Adipocyte (in vitro differentiated cells): ENCODE results near the gene FAM43A.

Source experiments
- DNase-seq: peaks from one replicate; pipeline ENCODE4 v3.0.0-alpha.2; 2015; ENCODE audit warnings: low read depth
- H3K27me3 ChIP-seq: replicated peaks from 2 replicates; pipeline ENCODE4 v1.7.0; 2013; ENCODE audit warnings: mild to moderate bottlenecking, low read length, moderate library complexity; ENCODE audit not compliant: control insufficient read depth, insufficient read depth
- H3K36me3 ChIP-seq: 2 replicates; pipeline ENCODE4 v1.7.0; 2013; ENCODE audit warnings: low read length, mild to moderate bottlenecking, moderate library complexity; ENCODE audit not compliant: control insufficient read depth, insufficient read depth, severe bottlenecking
- H3K4me1 ChIP-seq: 2 replicates; pipeline ENCODE4 v1.7.0; 2013; ENCODE audit warnings: mild to moderate bottlenecking, low read length, moderate library complexity; ENCODE audit not compliant: control insufficient read depth, insufficient read depth
- H3K4me3 ChIP-seq: 2 replicates; pipeline ENCODE4 v1.7.0; 2013; ENCODE audit warnings: mild to moderate bottlenecking, low read length, moderate library complexity
- H3K9ac ChIP-seq: 2 replicates; pipeline ENCODE4 v1.7.0; 2013; ENCODE audit warnings: mild to moderate bottlenecking, low read length, moderate library complexity
- H3K9me3 ChIP-seq: 2 replicates; pipeline ENCODE4 v1.7.0; 2013; ENCODE audit warnings: mild to moderate bottlenecking, low read length, moderate library complexity; ENCODE audit not compliant: control insufficient read depth

The FAM43A gene

DNA sequence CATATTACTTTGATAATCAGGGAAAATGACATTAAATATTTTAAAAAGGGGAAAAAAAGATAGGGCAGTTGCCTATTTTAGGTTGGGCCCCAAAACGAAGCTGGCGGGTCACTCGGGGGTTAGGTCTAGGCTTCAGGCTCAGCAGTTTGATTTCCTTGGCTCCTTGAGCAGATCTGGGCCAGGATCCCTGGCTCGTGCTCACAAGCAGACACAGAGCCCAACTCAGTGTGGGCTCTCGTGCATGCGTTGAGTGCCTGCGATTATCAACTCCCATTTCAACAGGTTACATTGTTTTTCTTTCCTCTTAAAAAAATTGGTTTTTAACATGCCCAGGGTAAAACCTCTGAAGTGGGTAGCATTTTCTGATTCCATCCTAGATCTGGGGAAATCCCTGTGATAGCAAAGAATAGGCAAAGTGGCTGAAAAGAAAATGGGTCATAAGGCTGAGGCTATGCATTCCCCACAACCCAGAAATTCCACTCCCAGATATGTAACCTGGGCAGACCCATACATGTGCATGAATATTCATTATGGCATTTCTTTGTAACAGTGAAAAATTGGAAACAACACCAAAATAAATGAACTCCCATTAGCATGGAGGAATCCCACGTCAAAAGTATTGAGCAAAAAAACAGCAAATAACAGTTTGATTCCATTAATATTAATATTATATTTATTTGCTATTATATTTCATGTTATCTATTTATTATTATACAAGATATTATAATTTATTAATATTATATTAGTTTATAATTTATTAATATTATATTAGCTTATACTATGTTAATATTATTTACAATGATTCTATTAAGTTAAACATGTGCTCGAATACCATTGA, 27.8 kb downstream of the FAM43A start:
- Histone ChIP-seq H3K36me3 (no peaks in the 10 kb centered on the region), H3K9ac (no peak overlapping the region), H3K4me1 (no peaks in the 10 kb centered on the region), H3K9me3 (no peaks in the 10 kb centered on the region), H3K4me3 (no peak overlapping the region), H3K27me3 (peaks cover 27% of the 10 kb centered on the region)
- DNase-seq: no peak

DNA sequence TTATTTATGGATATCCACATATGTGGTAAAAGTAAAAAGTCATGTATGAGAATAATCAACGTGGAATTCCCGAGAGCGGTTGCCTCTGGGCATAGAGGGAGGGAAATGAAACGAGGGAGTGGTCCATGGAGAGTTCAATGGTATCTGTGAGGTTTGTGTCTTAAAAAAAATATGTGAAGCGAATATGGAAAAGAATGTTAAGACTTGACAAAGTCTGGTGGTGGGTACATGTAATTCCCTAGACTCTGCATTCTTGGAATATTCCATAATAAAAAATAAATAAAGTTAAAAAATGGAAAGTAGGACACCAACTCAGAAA, 28.4 kb downstream of the FAM43A start:
- Histone ChIP-seq H3K27me3 (peaks cover 27% of the 10 kb centered on the region), H3K4me1 (no peaks in the 10 kb centered on the region), H3K9ac (no peak overlapping the region), H3K4me3 (no peak overlapping the region), H3K36me3 (no peaks in the 10 kb centered on the region), H3K9me3 (no peaks in the 10 kb centered on the region)
- no peak for DNase-seq

GRCh38 chr3:194714564-194714963, 28.9 kb downstream of the FAM43A start:
- peaks cover 28% of the 10 kb centered on the region for H3K27me3 ChIP-seq
- H3K4me1 ChIP-seq: no peaks in the 10 kb centered on the region
- H3K36me3 ChIP-seq: no peaks in the 10 kb centered on the region
- H3K9ac ChIP-seq: no peak overlapping the region
- H3K9me3 ChIP-seq: peaks cover 2% of the 10 kb centered on the region
- H3K4me3 ChIP-seq: no peak overlapping the region
- DNase-seq: no peak

DNA sequence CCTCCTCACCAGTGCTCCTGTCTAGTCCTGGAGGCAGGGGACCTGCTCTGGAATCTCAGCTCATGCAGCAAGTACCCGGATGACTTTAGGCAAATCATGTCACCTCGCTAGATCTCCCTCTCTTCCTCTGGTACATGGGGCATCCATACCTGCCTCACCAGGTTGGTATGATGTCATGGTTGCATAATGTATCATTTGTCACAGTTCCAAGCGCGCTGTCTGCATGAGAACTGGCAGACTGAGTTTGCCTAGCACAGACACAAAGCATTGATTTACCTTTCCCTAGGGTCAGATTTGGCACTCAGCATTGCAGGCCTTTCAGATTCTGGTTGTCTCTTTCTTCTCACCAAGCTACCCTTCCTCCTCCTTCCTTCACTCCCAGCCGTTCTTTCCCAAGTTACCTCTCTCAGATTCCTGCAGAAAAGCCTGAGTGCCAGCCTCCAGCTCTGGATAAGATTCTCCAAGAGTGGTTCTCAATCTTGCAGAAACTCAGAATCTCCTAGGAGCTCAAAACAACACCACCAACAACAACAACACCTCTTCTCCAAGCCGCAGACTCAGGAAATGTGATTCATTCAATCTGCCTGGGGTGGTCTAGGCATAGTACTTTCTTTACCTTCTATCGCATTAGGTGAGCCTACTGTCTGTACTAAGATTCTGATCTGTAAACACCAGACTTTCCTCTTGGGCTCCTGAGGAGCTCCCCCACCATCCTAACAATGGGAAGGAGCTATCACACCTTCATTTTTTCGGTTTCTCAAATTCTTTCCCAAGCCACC, 29.5 kb downstream of the FAM43A start:
- Histone ChIP-seq H3K4me3 (no peak overlapping the region), H3K9me3 (peaks cover 3% of the 10 kb centered on the region), H3K9ac (no peak overlapping the region), H3K4me1 (no peaks in the 10 kb centered on the region), H3K36me3 (no peaks in the 10 kb centered on the region), H3K27me3 (peaks cover 35% of the 10 kb centered on the region)
- no peak for DNase-seq

GRCh38 chr3:194718079-194718478, 32.4 kb downstream of the FAM43A start:
- Histone ChIP-seq H3K36me3 (no peaks in the 10 kb centered on the region), H3K4me1 (no peaks in the 10 kb centered on the region), H3K9ac (no peak overlapping the region), H3K4me3 (no peak overlapping the region), H3K9me3 (peaks cover 3% of the 10 kb centered on the region), H3K27me3 (peaks cover 42% of the 10 kb centered on the region)
- DNase-seq: no peak

GRCh38 chr3:194720048-194720447, 34.4 kb downstream of the FAM43A start:
- no peak for DNase-seq
- Histone ChIP-seq H3K4me1 (no peaks in the 10 kb centered on the region), H3K36me3 (no peaks in the 10 kb centered on the region), H3K4me3 (no peak overlapping the region), H3K9me3 (peaks cover 3% of the 10 kb centered on the region), H3K27me3 (peaks cover 49% of the 10 kb centered on the region), H3K9ac (no peak overlapping the region)

DNA sequence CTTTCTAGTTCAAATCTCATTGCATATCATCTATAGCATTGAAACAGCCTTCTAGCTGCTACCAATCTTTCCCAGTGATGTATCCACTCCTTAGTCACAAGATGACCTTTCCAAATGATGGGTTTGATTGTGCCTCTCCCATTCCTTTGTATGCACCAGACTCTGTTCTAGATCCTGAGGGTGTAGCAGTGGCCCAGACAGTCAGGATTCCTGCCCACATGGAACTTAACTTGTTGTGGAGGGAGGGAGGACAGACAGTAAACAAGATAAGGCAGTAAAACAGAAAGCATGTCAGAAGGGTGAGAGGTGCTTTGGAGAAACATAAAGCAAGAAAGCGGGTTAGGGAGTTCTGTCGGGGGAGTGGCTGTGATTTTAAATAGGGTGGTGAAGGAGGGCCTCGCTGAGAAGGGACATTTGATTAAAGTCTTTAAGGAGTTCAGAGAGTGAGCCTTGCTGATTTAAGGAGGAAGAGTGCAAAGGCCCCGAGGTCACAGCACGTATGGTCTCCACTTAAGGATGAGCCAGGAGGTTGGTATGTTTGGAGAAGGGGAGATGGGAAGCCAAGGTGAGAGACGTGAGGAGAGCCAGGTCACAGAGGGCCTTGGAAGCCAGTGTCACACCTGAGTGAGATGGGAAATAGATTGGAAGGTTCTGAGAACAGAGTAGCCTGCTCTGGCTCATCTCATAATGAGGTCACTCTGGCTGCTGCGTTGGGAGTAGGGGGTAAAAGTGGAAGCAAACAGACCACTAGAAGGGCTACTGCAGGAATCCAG, 38.3 kb downstream of the FAM43A start:
- Histone ChIP-seq H3K36me3 (no peaks in the 10 kb centered on the region), H3K4me1 (no peaks in the 10 kb centered on the region), H3K4me3 (no peak overlapping the region), H3K9ac (no peak overlapping the region), H3K9me3 (peaks cover 3% of the 10 kb centered on the region), H3K27me3 (peaks cover 45% of the 10 kb centered on the region)
- no peak for DNase-seq

DNA sequence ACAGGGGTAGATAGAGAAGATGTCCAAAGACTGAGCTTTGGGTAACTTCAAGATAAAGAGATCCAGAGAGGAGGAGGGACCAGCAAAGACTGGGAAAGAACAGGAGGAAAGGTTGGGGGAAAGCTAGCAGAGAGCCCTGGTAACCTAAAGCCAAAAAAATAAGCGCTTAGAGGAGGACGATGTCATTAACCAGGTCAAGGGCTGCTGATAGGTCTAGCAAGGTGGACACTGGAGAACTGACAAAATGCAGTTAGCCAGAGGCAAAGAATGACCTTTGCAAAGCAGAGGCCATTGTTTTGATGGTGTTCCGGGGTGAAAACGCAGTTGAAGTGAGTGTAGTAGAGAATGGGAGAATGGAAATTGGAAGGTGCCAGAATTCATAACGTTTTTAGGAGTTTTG, 39.7 kb downstream of the FAM43A start:
- peaks cover 39% of the 10 kb centered on the region for H3K27me3 ChIP-seq

GRCh38 chr3:194727435-194728128, 41.9 kb downstream of the FAM43A start:
- H3K4me3 ChIP-seq: no peak overlapping the region
- H3K36me3 ChIP-seq: no peaks in the 10 kb centered on the region
- peak; percentile 23 for DNase-seq
- H3K9me3 ChIP-seq: no peaks in the 10 kb centered on the region
- H3K4me1 ChIP-seq: no peaks in the 10 kb centered on the region
- no peak overlapping the region for H3K9ac ChIP-seq
- H3K27me3 ChIP-seq: peaks cover 54% of the 10 kb centered on the region

More for the DNA sequence above, 39.7 kb downstream of the FAM43A start:
- no peak overlapping the region for H3K9ac ChIP-seq
- no peaks in the 10 kb centered on the region for H3K4me1 ChIP-seq
- H3K4me3 ChIP-seq: no peak overlapping the region
- H3K9me3 ChIP-seq: no peaks in the 10 kb centered on the region
- no peak for DNase-seq
- no peaks in the 10 kb centered on the region for H3K36me3 ChIP-seq

- Histone ChIP-seq H3K9me3 (peaks cover 3% of the 10 kb centered on the region), H3K9ac (no peak overlapping the region), H3K36me3 (no peaks in the 10 kb centered on the region), H3K27me3 (peaks cover 57% of the 10 kb centered on the region), H3K4me1 (no peaks in the 10 kb centered on the region), H3K4me3 (no peak overlapping the region)
- no peak for DNase-seq
These were observed 43.3 kb downstream of the FAM43A start for GRCh38 chr3:194728986-194729385.
